Measurements from ENCODE around the gene ASH1L. TPM values are rescaled to one million over a fixed set of nuclear protein-coding genes. Genes with fewer than 3 reads are reported as not detected.
A peak's percentile ranks its signal among the peaks of the same experiment; 100 is the strongest.
"Not testable (repeated sequence)": the region's sequence is repeated elsewhere in the genome, so short reads cannot be mapped to it uniquely, and the experiment has no call there.

Gene ASH1L
- total RNA-seq, 1 donor from 2014 or later: 66.9 TPM

- DNase-seq: not testable (repeated sequence)
These were observed 69.0 kb downstream of the ASH1L start for GRCh38 chr1:155493595-155493994.

GRCh38 chr1:155488419-155488818 is 74.2 kb downstream of the ASH1L start:
- DNase-seq: not testable (repeated sequence)

- DNase-seq: no peak
These were observed 75.1 kb downstream of the ASH1L start for GRCh38 chr1:155487541-155487940.

GRCh38 chr1:155486952-155487351 is 75.7 kb downstream of the ASH1L start:
- not testable (repeated sequence) for DNase-seq

GRCh38 chr1:155485945-155486344 is 76.7 kb downstream of the ASH1L start:
- DNase-seq: no peak

- no peak for DNase-seq
These were observed 77.4 kb downstream of the ASH1L start for GRCh38 chr1:155485222-155485621.

- DNase-seq: no peak
These were observed 80.8 kb downstream of the ASH1L start for GRCh38 chr1:155481741-155482241.

- no peak for DNase-seq
These were observed 83.4 kb downstream of the ASH1L start for GRCh38 chr1:155479205-155479604.

- DNase-seq: no peak
These were observed 84.2 kb downstream of the ASH1L start for GRCh38 chr1:155478270-155478852.

GRCh38 chr1:155474146-155474545 is 88.5 kb downstream of the ASH1L start:
- DNase-seq: no peak

GRCh38 chr1:155473151-155473821 is 89.3 kb downstream of the ASH1L start:
- no peak for DNase-seq

- DNase-seq: no peak
These were observed 90.0 kb downstream of the ASH1L start for GRCh38 chr1:155472491-155473083.

- DNase-seq: no peak
These were observed 90.7 kb downstream of the ASH1L start for GRCh38 chr1:155471891-155472290.

GRCh38 chr1:155471026-155471425 is 91.6 kb downstream of the ASH1L start:
- no peak for DNase-seq

- DNase-seq: peak; percentile 15
These were observed 95.6 kb downstream of the ASH1L start for GRCh38 chr1:155466996-155467395.

GRCh38 chr1:155466617-155466972 is 96.0 kb downstream of the ASH1L start:
- no peak for DNase-seq

- DNase-seq: no peak
These were observed 98.5 kb downstream of the ASH1L start for GRCh38 chr1:155463865-155464650.

GRCh38 chr1:155458111-155458510 is 104.5 kb downstream of the ASH1L start:
- no peak for DNase-seq

- no peak for DNase-seq
These were observed 105.3 kb downstream of the ASH1L start for GRCh38 chr1:155457266-155457665.

GRCh38 chr1:155455588-155456195 is 106.9 kb downstream of the ASH1L start:
- DNase-seq: peak; percentile 41

GRCh38 chr1:155454096-155454495 is 108.5 kb downstream of the ASH1L start:
- DNase-seq: no peak

- no peak for DNase-seq
These were observed 109.5 kb downstream of the ASH1L start for GRCh38 chr1:155453141-155453540.
